Activated CD8-positive, alpha-beta T cell treated with anti-CD3 and anti-CD28 coated beads, Interleukin-2, amount 10 ng/mL, durations not matched to agents 7 days and 5 days (primary cell): ENCODE measurements around the gene ISCU. TPM values are rescaled to one million over a fixed set of nuclear protein-coding genes. Genes with fewer than 3 reads are reported as not detected.
"Not testable (repeated sequence)": the region's sequence is repeated elsewhere in the genome, so short reads cannot be mapped to it uniquely, and the experiment has no call there.

Experiments
- ATAC-seq: fragments of 150-1000 bp; cut with Tn5 transposase; one replicate; pipeline ENCODE4 v1.10.0; 2021; ENCODE audit warnings: moderate library complexity
- CTCF ChIA-PET: fragments of 350-600 bp; sonication (Branson Sonifier 250); formaldehyde crosslinking; loops from one replicate; lab custom pipeline; 2021; ENCODE audit warnings: antibody characterized with exemption; lab: Charles Lee
- POLR2A ChIA-PET: fragments of 350-600 bp; sonication (Branson Sonifier 250); formaldehyde crosslinking; loops from one replicate; lab custom pipeline; 2021; ENCODE audit warnings: antibody characterized with exemption; lab: Charles Lee
- DNase-seq: peaks from one replicate; pipeline ENCODE4 v3.0.0-alpha.2; 2020
- H3K27ac Mint-ChIP-seq: one replicate; pipeline ENCODE4 v1.8.0; 2021; ENCODE audit warnings: mild to moderate bottlenecking, mixed read lengths
- H3K27me3 Mint-ChIP-seq: one replicate; pipeline ENCODE4 v1.8.0; 2021; ENCODE audit warnings: low read depth, mixed read lengths
- H3K36me3 Mint-ChIP-seq: one replicate; pipeline ENCODE4 v1.8.0; 2021; ENCODE audit warnings: low read depth, mixed read lengths
- H3K4me1 Mint-ChIP-seq: one replicate; pipeline ENCODE4 v1.8.0; 2021; ENCODE audit warnings: low read depth, mixed read lengths
- H3K4me3 Mint-ChIP-seq: one replicate; pipeline ENCODE4 v1.8.0; 2021; ENCODE audit warnings: mild to moderate bottlenecking, mixed read lengths
- H3K9me3 Mint-ChIP-seq: one replicate; pipeline ENCODE4 v1.8.0; 2022; ENCODE audit warnings: mixed read lengths; ENCODE audit not compliant: insufficient read depth
- total RNA-seq, 2 experiments: library from RNA; stranded (reverse); gene quantifications; one replicate each; pipeline ENCODE4 v1.2.3, GENCODE V29; 2021

Gene ISCU
- total RNA-seq, 2 experiments from 2014 or later: 58.5 to 59.5 TPM

GRCh38 chr12:108572166-108572790 is 9.9 kb downstream of the ISCU start:
- H3K9me3 Mint-ChIP-seq: no peaks in the 10 kb centered on the region
- ChIA-PET POLR2A (interaction anchor here (1.7 kb wide), 1 partner anchor 10 kb away, joined by 7 read pairs; the partner anchor contains the start of gene ISCU), CTCF (interaction anchor here (0.6 to 19.8 kb wide), 8 partner anchors 8 to 582 kb away, joined by 3 to 574 read pairs (median 6); partner anchors contain the start of gene ISCU)

GRCh38 chr12:108573317-108573716 is 10.9 kb downstream of the ISCU start:
- Mint-ChIP-seq H3K4me3 (no peak overlapping the region), H3K4me1 (peaks cover 68% of the 10 kb centered on the region), H3K27ac (no peak overlapping the region), H3K9me3 (no peaks in the 10 kb centered on the region), H3K27me3 (peaks cover 3% of the 10 kb centered on the region), H3K36me3 (peaks cover 16% of the 10 kb centered on the region)
- DNase-seq (no peak), ATAC-seq (no peak)
- ChIA-PET CTCF (interaction anchor here (1.0 to 19.8 kb wide), 6 partner anchors 9 to 378 kb away, joined by 3 to 574 read pairs (median 6); partner anchors contain the start of gene ISCU), POLR2A (no interaction called here)

More at GRCh38 chr12:108572166-108572790, 9.9 kb downstream of the ISCU start:
- H3K27me3 Mint-ChIP-seq: peaks cover under 1% of the 10 kb centered on the region
- DNase-seq (no peak), ATAC-seq (no peak)
- peaks cover 26% of the 10 kb centered on the region for H3K36me3 Mint-ChIP-seq
- peaks cover 78% of the 10 kb centered on the region for H3K4me1 Mint-ChIP-seq
- H3K4me3 Mint-ChIP-seq: no peak overlapping the region
- no peak overlapping the region for H3K27ac Mint-ChIP-seq

- Mint-ChIP-seq H3K36me3 (peaks cover 13% of the 10 kb centered on the region), H3K4me1 (peaks cover 62% of the 10 kb centered on the region)
- DNase-seq, H3K27ac Mint-ChIP-seq, H3K4me3 Mint-ChIP-seq, ATAC-seq, H3K9me3 Mint-ChIP-seq, POLR2A ChIA-PET, H3K27me3 Mint-ChIP-seq: not testable (repeated sequence)
- CTCF ChIA-PET: interaction anchor here (1.8 to 19.8 kb wide), 2 partner anchors 12 to 43 kb away, joined by 7 to 574 read pairs; partner anchors contain the start of gene ISCU
These were observed 11.9 kb downstream of the ISCU start for GRCh38 chr12:108574276-108574675.

GRCh38 chr12:108575199-108575912 is 13.0 kb downstream of the ISCU start:
- ChIA-PET POLR2A (interaction anchor here (1.2 kb wide), 1 partner anchor 42 kb away, joined by 3 read pairs; no protein-coding TSS in a partner anchor), CTCF (interaction anchor here (1.2 to 19.8 kb wide), 2 partner anchors 42 to 88 kb away, joined by 3 to 574 read pairs; no protein-coding TSS in a partner anchor)
- DNase-seq (peak; percentile 40), ATAC-seq (peak; percentile 58)
- H3K4me1 Mint-ChIP-seq: peaks cover 55% of the 10 kb centered on the region
- H3K9me3 Mint-ChIP-seq: peaks cover 7% of the 10 kb centered on the region
- peak overlapping the region; percentile 31 for H3K4me3 Mint-ChIP-seq
- H3K27me3 Mint-ChIP-seq: peaks cover 8% of the 10 kb centered on the region
- H3K36me3 Mint-ChIP-seq: peaks cover 10% of the 10 kb centered on the region
- peak overlapping the region; percentile 60 for H3K27ac Mint-ChIP-seq

DNA sequence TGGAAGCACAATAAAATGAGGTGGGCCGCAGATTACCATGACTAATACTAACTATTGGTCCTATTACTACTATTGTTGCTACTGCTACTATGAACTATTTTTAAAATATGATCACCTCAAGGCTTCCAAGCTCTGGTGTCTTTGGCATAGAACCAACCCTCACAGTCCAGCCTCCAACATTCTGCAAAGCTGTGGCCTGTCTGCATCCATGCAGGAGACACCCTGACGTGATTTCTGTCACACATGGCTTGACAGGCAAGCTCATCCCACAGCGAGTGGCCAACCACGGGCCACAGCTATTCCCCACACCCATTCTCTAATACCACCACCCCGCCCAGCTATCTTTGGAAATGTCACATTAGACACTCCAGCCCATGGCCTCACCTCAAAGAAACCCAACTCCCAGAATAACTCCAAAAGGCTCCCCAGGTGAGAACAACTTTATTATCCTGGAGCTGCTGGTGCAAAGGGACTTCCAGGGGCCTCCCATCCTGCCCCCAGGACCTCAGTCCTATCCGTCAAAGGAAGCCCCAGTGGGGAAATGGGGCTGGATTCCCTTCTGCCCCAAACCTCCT is 14.4 kb downstream of the ISCU start:
- Mint-ChIP-seq H3K4me3 (no peak overlapping the region), H3K27me3 (peaks cover 8% of the 10 kb centered on the region), H3K36me3 (peaks cover 4% of the 10 kb centered on the region), H3K9me3 (peaks cover 7% of the 10 kb centered on the region), H3K4me1 (peaks cover 47% of the 10 kb centered on the region), H3K27ac (no peak overlapping the region)
- DNase-seq: no peak
- ChIA-PET POLR2A (interaction anchor here (0.8 to 1.5 kb wide), 3 partner anchors 41 to 62 kb away, joined by 3 to 4 read pairs (median 3); no protein-coding TSS in a partner anchor), CTCF (interaction anchor here (0.9 to 19.8 kb wide), 4 partner anchors 12 to 88 kb away, joined by 3 to 574 read pairs (median 6); no protein-coding TSS in a partner anchor)
- no peak for ATAC-seq

DNA sequence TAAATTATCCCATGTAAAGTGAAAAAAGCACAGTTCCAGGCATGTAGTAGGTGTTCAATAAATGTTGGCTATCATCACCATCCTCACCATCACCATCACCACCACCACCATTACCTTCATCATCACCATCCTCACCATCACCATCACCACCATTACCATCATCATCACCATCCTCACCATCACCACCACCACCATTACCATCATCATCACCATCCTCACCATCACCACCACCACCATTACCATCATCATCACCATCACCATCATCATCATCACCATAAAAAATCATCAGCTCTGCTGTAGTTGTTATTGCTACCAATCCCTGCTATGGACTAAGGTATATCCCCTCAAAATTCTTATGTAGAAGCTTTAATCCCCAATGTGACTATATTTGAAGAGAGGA is 15.1 kb downstream of the ISCU start:
- H3K4me3 Mint-ChIP-seq: no peak overlapping the region
- H3K4me1 Mint-ChIP-seq: peaks cover 47% of the 10 kb centered on the region
- H3K36me3 Mint-ChIP-seq: peaks cover 4% of the 10 kb centered on the region

GRCh38 chr12:108578264-108578663 is 15.9 kb downstream of the ISCU start:
- DNase-seq: no peak
- ChIA-PET CTCF (interaction anchor here (2.1 to 19.8 kb wide), 2 partner anchors 14 to 39 kb away, joined by 8 to 574 read pairs; no protein-coding TSS in a partner anchor), POLR2A (no interaction called here)
- Mint-ChIP-seq H3K27me3 (peaks cover 8% of the 10 kb centered on the region), H3K9me3 (peaks cover 7% of the 10 kb centered on the region), H3K4me3 (no peak overlapping the region), H3K27ac (no peak overlapping the region), H3K36me3 (peaks cover 4% of the 10 kb centered on the region), H3K4me1 (peaks cover 40% of the 10 kb centered on the region)
- no peak for ATAC-seq

More for the DNA sequence above, 15.1 kb downstream of the ISCU start:
- peaks cover 8% of the 10 kb centered on the region for H3K27me3 Mint-ChIP-seq
- ChIA-PET CTCF (interaction anchor here (0.9 to 19.8 kb wide), 4 partner anchors 13 to 87 kb away, joined by 3 to 574 read pairs (median 6); no protein-coding TSS in a partner anchor), POLR2A (interaction anchor here (0.8 to 1.5 kb wide), 2 partner anchors 40 to 54 kb away, joined by 3 to 4 read pairs; no protein-coding TSS in a partner anchor)
- H3K9me3 Mint-ChIP-seq: peaks cover 7% of the 10 kb centered on the region
- no peak for ATAC-seq
- no peak for DNase-seq
- peak overlapping the region; percentile 54 for H3K27ac Mint-ChIP-seq

DNA sequence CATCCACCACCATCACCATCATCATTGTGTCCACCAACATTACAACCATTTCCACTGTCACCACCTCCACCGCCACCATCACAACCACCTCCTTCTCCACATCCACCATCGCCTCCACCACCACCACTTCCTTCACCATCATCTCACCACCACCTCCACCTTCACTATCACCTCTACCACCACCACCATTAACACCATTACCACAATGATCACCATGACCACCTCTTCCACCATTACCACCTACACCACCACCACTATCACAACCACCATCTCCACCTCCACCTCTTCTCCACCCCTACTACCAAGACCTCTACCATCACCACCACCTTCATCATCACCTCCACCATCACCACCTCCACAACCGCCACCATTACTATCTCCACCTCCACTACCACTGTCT is 16.4 kb downstream of the ISCU start:
- POLR2A ChIA-PET: no interaction called here

DNA sequence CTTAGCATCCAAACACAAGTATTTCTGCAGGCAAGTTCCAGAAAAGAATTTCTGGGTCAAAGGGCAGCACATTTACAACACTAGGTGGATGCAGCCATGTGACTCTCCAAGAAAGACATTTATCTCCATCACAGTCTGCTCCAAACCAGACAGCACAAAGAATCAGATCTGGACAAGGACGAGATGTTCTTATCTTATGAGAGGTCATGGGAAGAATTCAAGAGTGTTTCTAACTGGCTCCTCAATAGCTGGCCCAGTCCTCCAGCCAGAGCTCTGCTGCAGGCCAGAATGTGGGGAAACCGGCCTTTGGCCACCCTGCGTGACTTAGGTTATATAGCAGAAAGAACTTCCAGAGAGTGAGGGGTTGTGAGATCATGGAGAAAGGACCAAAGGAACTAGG is 18.1 kb downstream of the ISCU start:
- H3K4me3 Mint-ChIP-seq: no peak overlapping the region
- H3K36me3 Mint-ChIP-seq: peaks cover 4% of the 10 kb centered on the region
- no peak overlapping the region for H3K27ac Mint-ChIP-seq
- peaks cover 12% of the 10 kb centered on the region for H3K27me3 Mint-ChIP-seq
- peaks cover 22% of the 10 kb centered on the region for H3K4me1 Mint-ChIP-seq
- H3K9me3 Mint-ChIP-seq: peaks cover 7% of the 10 kb centered on the region
- ChIA-PET POLR2A (no interaction called here), CTCF (interaction anchor here (1.3 kb wide), 1 partner anchor 37 kb away, joined by 4 read pairs; no protein-coding TSS in a partner anchor)
- DNase-seq: no peak
- ATAC-seq: no peak

More for the DNA sequence above, 16.4 kb downstream of the ISCU start:
- Mint-ChIP-seq H3K27me3 (peaks cover 8% of the 10 kb centered on the region), H3K27ac (peak overlapping the region; percentile 68), H3K36me3 (peaks cover 4% of the 10 kb centered on the region), H3K4me1 (peaks cover 36% of the 10 kb centered on the region), H3K4me3 (peak overlapping the region; percentile 9), H3K9me3 (peaks cover 7% of the 10 kb centered on the region)
- DNase-seq (no peak), ATAC-seq (no peak)
- CTCF ChIA-PET: no interaction called here

- ChIA-PET POLR2A (no interaction called here), CTCF (interaction anchor here (0.6 kb wide), 1 partner anchor 11 kb away, joined by 3 read pairs; no protein-coding TSS in a partner anchor)
- DNase-seq (no peak), ATAC-seq (no peak)
- peaks cover 12% of the 10 kb centered on the region for H3K27me3 Mint-ChIP-seq
- H3K9me3 Mint-ChIP-seq: peaks cover 7% of the 10 kb centered on the region
- no peak overlapping the region for H3K27ac Mint-ChIP-seq
- H3K36me3 Mint-ChIP-seq: peaks cover 4% of the 10 kb centered on the region
- H3K4me3 Mint-ChIP-seq: no peak overlapping the region
- peaks cover 11% of the 10 kb centered on the region for H3K4me1 Mint-ChIP-seq
These were observed 19.2 kb downstream of the ISCU start for GRCh38 chr12:108581311-108582227.
